Cardiac ventricle fibroblast (primary cell): ENCODE measurements around the gene GLOD4. TPM values are rescaled to one million over a fixed set of nuclear protein-coding genes. Genes with fewer than 3 reads are reported as not detected.

Experiments
- total RNA-seq: library from RNA; depleted of rRNA; stranded (reverse); fragments of >200 nt; gene quantifications from 2 replicates; pipeline ENCODE4 v1.2.3, GENCODE V29; 2015

The GLOD4 gene, protein sequence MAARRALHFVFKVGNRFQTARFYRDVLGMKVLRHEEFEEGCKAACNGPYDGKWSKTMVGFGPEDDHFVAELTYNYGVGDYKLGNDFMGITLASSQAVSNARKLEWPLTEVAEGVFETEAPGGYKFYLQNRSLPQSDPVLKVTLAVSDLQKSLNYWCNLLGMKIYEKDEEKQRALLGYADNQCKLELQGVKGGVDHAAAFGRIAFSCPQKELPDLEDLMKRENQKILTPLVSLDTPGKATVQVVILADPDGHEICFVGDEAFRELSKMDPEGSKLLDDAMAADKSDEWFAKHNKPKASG
- 40.3 and 78.4 TPM in 2 replicates for total RNA-seq

DNA sequence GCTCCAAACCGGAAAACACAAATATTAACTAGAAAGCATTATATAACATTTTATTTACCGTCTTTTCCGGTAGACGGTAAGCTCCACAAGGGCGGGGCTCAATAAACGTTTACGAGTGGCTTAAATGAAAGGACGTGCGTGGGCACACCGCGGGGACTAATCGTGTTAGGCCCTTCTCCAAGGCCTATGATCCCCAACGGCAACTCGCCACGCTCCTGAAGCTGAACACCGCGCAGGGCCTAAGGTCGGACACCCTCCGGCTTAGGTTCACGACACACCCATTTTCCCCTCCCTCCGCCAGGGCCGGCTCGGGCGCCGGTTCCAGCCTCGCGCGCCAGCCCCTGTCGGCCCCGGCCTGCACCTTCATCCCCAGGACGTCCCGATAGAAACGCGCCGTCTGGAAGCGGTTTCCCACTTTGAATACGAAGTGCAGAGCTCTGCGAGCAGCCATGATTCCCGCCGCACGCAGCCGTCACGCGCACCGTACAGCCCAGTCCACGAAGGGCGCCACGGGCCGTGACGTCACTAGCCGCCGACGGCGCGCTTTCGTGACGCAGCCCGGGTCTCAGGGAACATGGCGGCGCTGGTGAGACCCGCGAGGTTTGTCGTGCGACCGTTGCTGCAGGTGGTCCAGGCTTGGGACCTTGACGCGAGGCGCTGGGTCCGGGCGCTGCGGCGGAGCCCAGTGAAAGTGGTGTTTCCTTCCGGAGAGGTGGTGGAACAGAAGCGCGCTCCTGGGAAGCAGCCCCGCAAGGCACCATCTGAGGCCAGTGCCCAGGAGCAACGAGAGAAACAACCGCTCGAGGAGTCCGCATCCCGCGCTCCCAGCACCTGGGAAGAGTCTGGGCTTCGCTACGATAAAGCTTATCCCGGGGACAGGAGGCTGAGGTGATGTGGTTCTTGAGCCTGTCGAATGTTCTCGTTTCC is at the start of gene GLOD4, which contains the start of gene MRM3:
Gene GLOD4 (minus strand): TSS at position 476 of the 927 bp plus-strand sequence. CDS start 25 bp downstream, at position 451.
Gene MRM3 (plus strand): TSS at position 549 of the 927 bp plus-strand sequence. CDS start 26 bp downstream, at position 575.

DNA sequence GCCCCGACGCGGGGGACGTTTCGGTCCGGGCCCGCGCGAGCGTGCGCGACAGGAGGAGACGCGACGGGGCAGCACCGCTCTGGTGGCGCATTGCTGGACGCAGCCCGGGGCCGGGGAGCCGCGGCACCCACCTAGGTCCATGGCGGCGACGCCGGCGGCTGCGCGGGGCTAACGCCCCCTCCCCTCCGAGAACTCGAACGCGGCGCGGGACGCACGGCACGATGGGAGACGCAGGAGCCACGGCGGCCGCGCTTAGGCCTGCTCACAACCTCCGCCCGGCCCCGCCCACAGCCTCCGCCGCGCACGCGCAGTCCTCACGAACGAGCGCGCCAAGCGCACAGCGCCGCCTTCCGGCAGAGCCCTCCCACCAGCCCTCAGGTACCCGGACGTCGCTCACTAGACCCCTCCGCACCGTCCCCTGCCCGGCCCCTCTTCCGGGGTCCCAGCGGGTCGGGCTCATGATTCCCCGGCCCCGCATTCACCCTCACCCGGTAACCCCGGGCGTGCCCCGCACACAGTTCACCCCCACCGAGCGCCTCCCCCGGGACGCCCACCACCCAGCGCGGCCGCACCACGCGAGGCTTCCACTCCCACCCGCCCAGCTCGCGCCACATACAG is 30.0 kb downstream of the GLOD4 start, which contains the start of gene GEMIN4:
Gene GEMIN4 (minus strand): TSS at position 263 of the 618 bp plus-strand sequence. CDS start 122 bp downstream, at position 141.

GRCh38 chr17:732067-732901 is 49.8 kb downstream of the GLOD4 start, which contains the start of gene TLCD3A:
Gene TLCD3A, plus strand, starts transcription at chr17:732596. Its CDS starts 52 bp downstream, at chr17:732648.

Other genes starting within 250 kb of the GLOD4 start
- 15.7 and 20.3 TPM in 2 replicates for gene VPS53, start 67.4 kb downstream of the GLOD4 start, total RNA-seq
- 12.9 and 15.8 TPM in 2 replicates for gene TLCD3A, start 49.7 kb downstream of the GLOD4 start, total RNA-seq
- 14.8 and 21.1 TPM in 2 replicates for gene GEMIN4, start 30.0 kb downstream of the GLOD4 start, total RNA-seq
- gene MRM3, start 73 bp upstream of the GLOD4 start, total RNA-seq: 15.7 and 16.8 TPM in 2 replicates
- 8.7 and 10.3 TPM in 2 replicates for gene NXN, start 197.5 kb upstream of the GLOD4 start, total RNA-seq
- gene TIMM22, start 214.8 kb upstream of the GLOD4 start, total RNA-seq: 11.4 and 13.2 TPM in 2 replicates